K562 (cell line): ENCODE measurements around the gene LMBRD1. TPM values are rescaled to one million over a fixed set of nuclear protein-coding genes. Genes with fewer than 3 reads are reported as not detected.

Experiments
- CBX5 ChIP-seq: IDR thresholded peaks from 2 replicates; pipeline ENCODE4 v1.6.1; 2014; ENCODE audit warnings: low read depth, borderline replicate concordance
- CREBBP ChIP-seq: IDR thresholded peaks from one replicate; pipeline ENCODE4 v1.6.1; 2012; ENCODE audit warnings: low read depth, mild to moderate bottlenecking, control low read depth, inconsistent platforms, low read length
- DIDO1 ChIP-seq: fragments of 450-650 bp; IDR thresholded peaks from 2 replicates; pipeline ENCODE4 v1.6.1; 2016; ENCODE audit warnings: low read depth, missing biosample characterization, missing genetic modification characterization
- GABPB2 ChIP-seq: fragments of 250-450 bp; sonication (Bioruptor Pico); conservative IDR thresholded peaks from 2 replicates; pipeline ENCODE4 v1.5.1; 2021; ENCODE audit warnings: mild to moderate bottlenecking
- HDAC6 ChIP-seq: IDR thresholded peaks from 2 replicates; pipeline ENCODE4 v1.6.1; 2012; ENCODE audit warnings: low read depth, mild to moderate bottlenecking, control low read depth, inconsistent platforms, low read length, moderate library complexity
- KDM2B ChIP-seq: fragments of 250-450 bp; sonication (Bioruptor Pico); IDR thresholded peaks from 2 replicates; pipeline ENCODE4 v1.8.0; 2021; ENCODE audit warnings: mild to moderate bottlenecking, moderate library complexity
- KLF6 ChIP-seq: fragments of 250-450 bp; sonication (Bioruptor Pico); IDR thresholded peaks from 2 replicates; pipeline ENCODE4 v1.4.0; 2020; ENCODE audit warnings: mild to moderate bottlenecking, moderate library complexity, borderline replicate concordance
- MBD1 ChIP-seq: fragments of 250-450 bp; sonication (Bioruptor Pico); IDR thresholded peaks from 2 replicates; pipeline ENCODE4 v1.8.0; 2022; ENCODE audit warnings: inconsistent platforms
- MCM3 ChIP-seq: fragments of 450-650 bp; IDR thresholded peaks from 2 replicates; pipeline ENCODE4 v1.6.1; 2016
- NEUROD1 ChIP-seq: fragments of 150-350 bp; IDR thresholded peaks from 2 replicates; pipeline ENCODE4 v1.6.1; 2014; ENCODE audit warnings: borderline replicate concordance, low read length, low read depth; ENCODE audit not compliant: partially characterized antibody
- NRF1 ChIP-seq, 2 experiments: fragments of 450-650 bp; IDR thresholded peaks in 1 of 2; conservative IDR thresholded peaks in 1 of 2; 2 replicates each; pipeline ENCODE4 v1.6.1; 2014; ENCODE audit warnings: mild to moderate bottlenecking in 2 of 2
- OTX1 ChIP-seq: fragments of 450-650 bp; formaldehyde crosslinking; IDR thresholded peaks from 2 replicates; pipeline ENCODE4 v1.4.0; 2022; ENCODE audit warnings: mild to moderate bottlenecking
- PHF20 ChIP-seq: fragments of 450-650 bp; IDR thresholded peaks from 2 replicates; pipeline ENCODE4 v1.6.1; 2018; ENCODE audit not compliant: partially characterized antibody
- RFX1 ChIP-seq: fragments of 450-650 bp; IDR thresholded peaks from 2 replicates; pipeline ENCODE4 v1.6.1; 2016; ENCODE audit warnings: mild to moderate bottlenecking, moderate library complexity
- SIN3A ChIP-seq, 2 experiments: fragments of 150-350 bp in 1 of 2; IDR thresholded peaks; 2 replicates each; pipeline ENCODE4 v1.6.1; 2011 to 2016; ENCODE audit warnings: borderline replicate concordance in 2 of 2, low read depth in 2 of 2, low read length in 2 of 2, mild to moderate bottlenecking in 2 of 2, moderate library complexity in 2 of 2; ENCODE audit not compliant: control insufficient read depth in 1 of 2
- SMARCA5 ChIP-seq: fragments of 450-650 bp; IDR thresholded peaks from 2 replicates; pipeline ENCODE4 v1.6.1; 2016
- SOX6 ChIP-seq: fragments of 450-650 bp; IDR thresholded peaks from 2 replicates; pipeline ENCODE4 v1.6.1; 2014; ENCODE audit warnings: mild to moderate bottlenecking
- SRSF1 ChIP-seq: fragments of 200-400 bp; formaldehyde crosslinking; IDR thresholded peaks from 2 replicates; pipeline ENCODE4 v1.6.1; 2017; ENCODE audit warnings: mild to moderate bottlenecking, low read depth, low read length, moderate library complexity
- STAT5A ChIP-seq: IDR thresholded peaks from 2 replicates; pipeline ENCODE4 v1.6.1; 2012; ENCODE audit warnings: low read length, inconsistent platforms, borderline replicate concordance
- TARDBP ChIP-seq: fragments of 450-650 bp; IDR thresholded peaks from 2 replicates; pipeline ENCODE4 v1.6.1; 2016
- ZBTB7A ChIP-seq: IDR thresholded peaks from 2 replicates; pipeline ENCODE4 v1.6.1; 2011; ENCODE audit warnings: low read depth, mild to moderate bottlenecking, low read length, moderate library complexity, borderline replicate concordance; ENCODE audit not compliant: control insufficient read depth
- ZNF3 ChIP-seq: fragments of 250-450 bp; sonication (Bioruptor Pico); IDR thresholded peaks from 2 replicates; pipeline ENCODE4 v1.5.0; 2021; ENCODE audit warnings: mild to moderate bottlenecking, moderate library complexity
- ZNF695 ChIP-seq: fragments of 450-650 bp; formaldehyde crosslinking; IDR thresholded peaks from 2 replicates; pipeline ENCODE4 v1.4.0; 2020; ENCODE audit warnings: mild to moderate bottlenecking, moderate library complexity
- polyA plus RNA-seq, 8 experiments: library from polyadenylated mRNA; depleted of rRNA in 4 of 8; stranded (reverse) in 5 of 8; unstranded in 3 of 8; fragments of >200 nt; fragmentation: Nextera tagmentation in 2 of 8; fragmentation: Illumina TruSeq in 1 of 8; extraction: Ambion mirVana in 2 of 8; extraction: Trizol in 1 of 8; gene quantifications; 2 replicates each; pipeline versions ENCODE4 v1.2.1 to v1.2.3, GENCODE V29; 2011 to 2014; ENCODE audit warnings: inconsistent platforms in 1 of 8, missing spikeins in 1 of 8
- total RNA-seq, 7 experiments: library from RNA; depleted of rRNA in 6 of 7; stranded (reverse); fragments of >200 nt in 6 of 7; fragmentation: Illumina TruSeq in 2 of 7; extraction: Trizol in 2 of 7; gene quantifications; 2 replicates each; pipeline versions ENCODE4 v1.2.1 to v1.2.3, GENCODE V29; 2011 to 2021; ENCODE audit warnings: low replicate concordance in 1 of 7
- TF ChIP-seq, protein P1 (sequence below): fragments of 250-450 bp; sonication (Bioruptor Pico); IDR thresholded peaks from 2 replicates; pipeline ENCODE4 v1.5.0; 2022; ENCODE audit warnings: mild to moderate bottlenecking
- TF ChIP-seq, protein P2 (sequence below): sonication (generic); formaldehyde crosslinking; IDR thresholded peaks from 2 replicates; pipeline ENCODE4 v1.8.0; 2022; ENCODE audit warnings: missing genetic modification reagents, mild to moderate bottlenecking, borderline replicate concordance

The LMBRD1 gene
- total and polyA plus RNA-seq, 9 of the 15 experiments (the other 6 are each of a cell fraction or from before 2014, with no cell fraction given) = 14.0 to 85.2 (median 26.5) TPM

GRCh38 chr6:69796642-69797390 lies at the start of gene LMBRD1 (continued):
- TF ChIP-seq STAT5A (no peak), ZNF3 (no peak), KLF6 (CRISPR knock-in tag) (no peak), PHF20 (no peak), NEUROD1 (peak; percentile 70), DIDO1 (tag) (no peak), CREBBP (no peak), RFX1 (peak; percentile 97), MBD1 (CRISPR knock-in tag) (no peak), SOX6 (no peak), CBX5 (peak; percentile 48; the same call in 1 of the 2 replicates), SRSF1 (no peak), SMARCA5 (no peak), ZBTB7A (no peak), GABPB2 (no peak), KDM2B (CRISPR knock-in tag) (no peak), NRF1 (conservative IDR thresholded peaks at IDR 0.05 in 1 of 2, IDR thresholded peaks at IDR 0.05 in 1 of 2) (peak; percentile 81 to 85), TARDBP (no peak), ZNF695 (CRISPR knock-in tag) (no peak), SIN3A (IDR thresholded peaks at IDR 0.05; ENCODE audit: borderline replicate concordance in 2 of 2, control insufficient read depth in 1 of 2, low read depth in 2 of 2, low read length in 2 of 2) (peak; percentile 6 to 43; a peak in 1 of 4 replicates), OTX1 (CRISPR knock-in tag) (no peak), MCM3 (no peak), HDAC6 (no peak)
- TF ChIP-seq, protein P1, sequence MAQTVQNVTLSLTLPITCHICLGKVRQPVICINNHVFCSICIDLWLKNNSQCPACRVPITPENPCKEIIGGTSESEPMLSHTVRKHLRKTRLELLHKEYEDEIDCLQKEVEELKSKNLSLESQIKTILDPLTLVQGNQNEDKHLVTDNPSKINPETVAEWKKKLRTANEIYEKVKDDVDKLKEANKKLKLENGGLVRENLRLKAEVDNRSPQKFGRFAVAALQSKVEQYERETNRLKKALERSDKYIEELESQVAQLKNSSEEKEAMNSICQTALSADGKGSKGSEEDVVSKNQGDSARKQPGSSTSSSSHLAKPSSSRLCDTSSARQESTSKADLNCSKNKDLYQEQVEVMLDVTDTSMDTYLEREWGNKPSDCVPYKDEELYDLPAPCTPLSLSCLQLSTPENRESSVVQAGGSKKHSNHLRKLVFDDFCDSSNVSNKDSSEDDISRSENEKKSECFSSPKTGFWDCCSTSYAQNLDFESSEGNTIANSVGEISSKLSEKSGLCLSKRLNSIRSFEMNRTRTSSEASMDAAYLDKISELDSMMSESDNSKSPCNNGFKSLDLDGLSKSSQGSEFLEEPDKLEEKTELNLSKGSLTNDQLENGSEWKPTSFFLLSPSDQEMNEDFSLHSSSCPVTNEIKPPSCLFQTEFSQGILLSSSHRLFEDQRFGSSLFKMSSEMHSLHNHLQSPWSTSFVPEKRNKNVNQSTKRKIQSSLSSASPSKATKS (CRISPR knock-in tag) = no peak
- TF ChIP-seq, protein P2, sequence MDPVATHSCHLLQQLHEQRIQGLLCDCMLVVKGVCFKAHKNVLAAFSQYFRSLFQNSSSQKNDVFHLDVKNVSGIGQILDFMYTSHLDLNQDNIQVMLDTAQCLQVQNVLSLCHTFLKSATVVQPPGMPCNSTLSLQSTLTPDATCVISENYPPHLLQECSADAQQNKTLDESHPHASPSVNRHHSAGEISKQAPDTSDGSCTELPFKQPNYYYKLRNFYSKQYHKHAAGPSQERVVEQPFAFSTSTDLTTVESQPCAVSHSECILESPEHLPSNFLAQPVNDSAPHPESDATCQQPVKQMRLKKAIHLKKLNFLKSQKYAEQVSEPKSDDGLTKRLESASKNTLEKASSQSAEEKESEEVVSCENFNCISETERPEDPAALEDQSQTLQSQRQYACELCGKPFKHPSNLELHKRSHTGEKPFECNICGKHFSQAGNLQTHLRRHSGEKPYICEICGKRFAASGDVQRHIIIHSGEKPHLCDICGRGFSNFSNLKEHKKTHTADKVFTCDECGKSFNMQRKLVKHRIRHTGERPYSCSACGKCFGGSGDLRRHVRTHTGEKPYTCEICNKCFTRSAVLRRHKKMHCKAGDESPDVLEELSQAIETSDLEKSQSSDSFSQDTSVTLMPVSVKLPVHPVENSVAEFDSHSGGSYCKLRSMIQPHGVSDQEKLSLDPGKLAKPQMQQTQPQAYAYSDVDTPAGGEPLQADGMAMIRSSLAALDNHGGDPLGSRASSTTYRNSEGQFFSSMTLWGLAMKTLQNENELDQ (CRISPR knock-in tag) = no peak
